Stimulated activated CD4-positive, alpha-beta T cell treated with anti-CD3 and anti-CD28 coated beads, Interleukin-1b, Interleukin-23, amount 100 ng/mL, for 4 hours (primary cell): ENCODE measurements around the gene B4GALNT1.
"Not testable (repeated sequence)": the region's sequence is repeated elsewhere in the genome, so short reads cannot be mapped to it uniquely, and the experiment has no call there.

Source experiments
- DNase-seq, 2 donors: peaks; one replicate each; pipeline ENCODE4 v3.0.0-alpha.2; 2020; ENCODE audit warnings: low read depth in 2 of 2

The B4GALNT1 gene

DNA sequence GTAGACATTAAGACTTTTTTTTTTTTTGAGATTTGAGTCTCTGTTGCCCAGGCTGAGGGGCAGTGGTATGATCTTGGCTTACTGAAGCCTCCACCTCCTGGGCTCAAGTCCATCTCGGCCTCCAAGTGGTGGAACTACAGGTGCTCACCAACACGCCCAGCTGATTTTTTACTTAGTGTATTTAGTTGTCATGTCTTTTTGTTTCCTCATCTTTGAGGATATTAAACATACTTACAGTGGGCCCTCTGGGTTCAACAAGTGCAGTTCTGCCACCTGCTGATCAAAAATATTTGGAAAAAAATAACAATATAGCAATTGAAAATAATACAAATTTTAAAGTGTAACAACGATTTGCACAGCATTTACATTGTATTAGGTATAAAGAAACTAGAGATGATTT is 4.4 kb upstream of the B4GALNT1 start:
- DNase-seq = no peak

- not testable (repeated sequence) for DNase-seq
Observed at GRCh38 chr12:57636731-57637130, 3.7 kb upstream of the B4GALNT1 start.

DNA sequence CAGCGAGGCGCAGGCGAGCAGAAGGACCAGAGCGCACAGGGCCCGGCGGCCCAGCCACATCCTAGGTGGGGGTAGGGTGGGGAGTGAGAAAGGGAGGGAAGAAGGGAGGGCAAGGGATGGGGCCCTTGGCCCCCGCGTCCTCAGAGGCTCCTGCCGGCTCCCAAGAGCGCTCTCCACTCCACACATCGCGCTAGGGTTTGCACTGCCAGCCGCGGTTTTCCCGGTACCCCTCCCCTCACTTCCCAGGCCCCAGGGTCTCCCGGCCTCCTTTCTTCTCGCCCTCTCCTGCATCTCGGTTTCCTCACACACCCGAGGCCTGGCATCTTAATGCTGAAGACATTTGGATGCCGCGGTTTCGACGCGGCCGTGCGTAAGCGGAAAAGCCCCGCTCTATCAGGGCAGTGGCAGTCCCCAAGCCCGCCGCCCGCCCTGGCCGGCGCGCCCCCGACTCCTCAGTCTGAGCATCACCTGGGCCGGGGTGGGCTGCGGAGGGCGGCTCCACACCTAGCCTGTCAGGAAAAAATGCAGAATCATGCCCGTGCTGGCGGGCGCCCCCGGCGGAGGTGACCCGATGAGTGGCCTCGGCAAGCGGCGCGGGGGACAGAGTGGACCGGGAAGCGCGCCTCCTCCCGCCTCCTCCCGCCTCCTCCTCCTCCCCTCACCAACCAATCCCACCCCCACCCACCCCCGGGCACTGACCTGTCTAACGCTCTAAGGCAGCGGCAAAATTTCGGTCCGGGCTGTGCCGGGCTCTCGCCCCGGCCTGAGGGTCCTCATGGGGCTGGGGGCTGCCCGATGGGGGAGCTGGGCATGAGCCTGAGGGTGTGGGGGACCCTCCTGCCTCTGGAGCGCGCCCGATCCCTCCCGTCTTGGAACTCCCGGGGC is 686 bp downstream of the B4GALNT1 start:
- DNase-seq = no peak

DNA sequence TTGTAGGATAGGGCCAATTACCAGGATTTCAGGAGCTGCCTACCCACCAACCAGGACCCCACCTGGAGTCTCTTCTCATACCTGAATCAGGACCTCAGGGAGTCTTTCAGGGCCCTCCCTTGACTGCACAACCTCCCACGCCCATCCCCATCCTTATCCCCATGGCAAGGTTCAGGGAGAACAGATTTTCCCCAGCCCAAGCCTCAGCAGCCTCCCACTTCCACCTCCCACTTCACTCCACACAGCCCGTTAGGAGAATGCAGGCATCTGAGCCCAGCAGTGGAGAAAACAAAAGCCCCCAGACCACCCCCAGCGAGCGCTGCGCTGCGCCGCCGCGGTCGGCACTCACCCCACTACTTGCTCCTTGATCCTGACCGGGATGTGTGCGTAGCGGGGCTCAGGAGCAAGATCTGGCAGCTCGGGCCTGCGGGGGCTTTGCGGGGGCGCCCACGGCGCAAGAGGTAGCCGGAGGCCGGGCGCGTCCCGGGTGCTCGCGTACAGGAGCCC is 1.4 kb downstream of the B4GALNT1 start:
- no peak for DNase-seq

- DNase-seq = no peak
Observed at GRCh38 chr12:57630891-57631433, 2.0 kb downstream of the B4GALNT1 start.

DNA sequence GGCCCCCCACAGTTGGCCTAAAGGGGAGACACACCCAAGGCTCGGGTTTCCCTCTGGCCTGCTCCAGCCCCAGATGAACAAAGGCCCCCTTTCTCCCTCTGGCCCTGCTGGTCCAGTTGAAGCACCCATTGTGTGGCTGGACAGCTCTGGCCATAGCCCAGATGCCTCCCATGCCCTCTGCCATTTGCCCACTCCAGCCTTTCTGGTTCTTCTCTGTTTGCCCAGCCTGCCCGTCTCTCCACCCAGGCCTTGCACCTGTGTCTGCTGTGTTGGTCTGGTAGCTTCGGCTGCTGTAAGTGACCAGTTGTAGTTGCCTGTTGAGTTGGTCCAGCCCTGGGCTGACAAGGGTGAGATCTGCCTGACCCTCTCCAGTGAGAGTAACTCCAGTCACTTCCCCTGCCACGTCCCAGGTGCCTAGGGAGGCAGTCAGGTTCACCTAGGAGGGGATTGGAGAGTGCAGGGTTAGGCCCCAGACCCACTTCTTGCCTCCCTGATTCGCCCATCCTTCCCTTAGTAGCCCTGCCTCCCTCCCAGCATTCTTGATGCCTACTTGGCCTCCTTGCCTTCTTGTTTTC is 3.0 kb downstream of the B4GALNT1 start:
- no peak for DNase-seq

DNA sequence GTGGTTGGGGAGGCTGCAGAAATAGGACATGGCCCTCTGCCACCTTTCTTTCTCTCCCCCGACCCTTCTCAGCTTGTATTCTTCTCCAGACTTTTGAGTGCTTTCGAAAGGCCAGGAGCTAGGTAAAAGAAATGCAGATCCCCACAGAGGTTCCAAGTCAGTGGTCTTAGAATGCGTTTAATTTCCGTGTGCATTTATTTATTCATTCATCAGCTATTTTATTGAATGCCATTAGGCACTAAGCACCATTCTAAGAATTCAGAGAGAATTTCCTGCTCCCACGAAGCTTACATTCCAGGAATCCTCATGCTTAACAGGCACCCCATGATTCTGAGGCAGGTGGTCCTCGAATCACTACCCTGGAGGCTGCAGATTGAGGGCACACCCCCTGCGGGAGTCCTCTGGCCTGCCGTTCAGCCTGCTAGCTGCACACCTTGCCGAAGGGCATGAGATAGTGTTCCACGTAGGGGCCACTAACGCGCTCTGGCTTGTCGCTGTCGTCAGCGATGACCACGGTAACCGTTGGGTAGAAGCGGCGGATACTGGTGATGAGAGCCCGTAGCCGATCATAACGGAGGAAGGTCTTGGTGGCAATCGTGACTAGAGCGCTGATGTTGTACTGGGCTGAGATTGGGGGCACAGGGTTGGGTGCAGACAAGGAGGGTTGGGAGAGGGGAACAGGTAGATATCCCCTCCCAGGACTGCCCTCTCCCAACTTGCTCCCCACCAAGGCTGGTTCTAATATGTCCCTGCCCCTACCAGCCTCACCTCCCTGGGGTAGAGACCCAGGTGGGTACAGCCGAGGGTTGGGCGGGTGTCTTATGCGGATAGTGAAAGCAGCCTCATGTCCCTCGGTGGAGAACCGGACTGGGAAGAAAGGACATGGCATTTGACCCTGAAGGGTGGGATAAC is 4.5 kb downstream of the B4GALNT1 start:
- no peak for DNase-seq

GRCh38 chr12:57627501-57628279 is 5.3 kb downstream of the B4GALNT1 start:
- no peak for DNase-seq

DNA sequence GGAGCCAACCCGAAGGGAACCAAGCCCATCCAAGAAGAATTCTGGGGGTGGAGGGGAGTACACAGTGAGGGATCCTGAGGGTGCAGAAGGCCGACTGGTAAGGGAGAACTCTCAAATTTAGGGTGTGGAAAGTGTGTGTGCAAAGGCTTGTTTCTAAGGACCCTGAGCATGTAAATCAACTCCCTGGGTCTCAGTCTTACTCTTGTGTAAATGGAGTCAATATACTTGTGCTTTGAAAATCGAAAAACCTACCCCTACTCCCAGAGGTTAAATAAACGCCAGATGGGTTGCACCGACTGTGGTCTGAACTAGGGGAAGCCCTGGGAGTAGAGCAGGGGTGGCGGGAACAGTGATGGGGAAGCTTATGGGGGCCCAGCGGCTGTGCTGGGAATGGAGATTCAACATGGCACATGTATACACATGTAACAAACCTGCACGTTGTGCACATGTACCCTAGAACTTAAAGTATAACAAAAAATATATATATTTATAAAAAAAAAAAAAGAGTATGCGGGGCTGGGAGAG is 6.0 kb downstream of the B4GALNT1 start:
- DNase-seq = no peak

- DNase-seq = no peak
Observed at GRCh38 chr12:57626111-57626920, 6.7 kb downstream of the B4GALNT1 start.

DNA sequence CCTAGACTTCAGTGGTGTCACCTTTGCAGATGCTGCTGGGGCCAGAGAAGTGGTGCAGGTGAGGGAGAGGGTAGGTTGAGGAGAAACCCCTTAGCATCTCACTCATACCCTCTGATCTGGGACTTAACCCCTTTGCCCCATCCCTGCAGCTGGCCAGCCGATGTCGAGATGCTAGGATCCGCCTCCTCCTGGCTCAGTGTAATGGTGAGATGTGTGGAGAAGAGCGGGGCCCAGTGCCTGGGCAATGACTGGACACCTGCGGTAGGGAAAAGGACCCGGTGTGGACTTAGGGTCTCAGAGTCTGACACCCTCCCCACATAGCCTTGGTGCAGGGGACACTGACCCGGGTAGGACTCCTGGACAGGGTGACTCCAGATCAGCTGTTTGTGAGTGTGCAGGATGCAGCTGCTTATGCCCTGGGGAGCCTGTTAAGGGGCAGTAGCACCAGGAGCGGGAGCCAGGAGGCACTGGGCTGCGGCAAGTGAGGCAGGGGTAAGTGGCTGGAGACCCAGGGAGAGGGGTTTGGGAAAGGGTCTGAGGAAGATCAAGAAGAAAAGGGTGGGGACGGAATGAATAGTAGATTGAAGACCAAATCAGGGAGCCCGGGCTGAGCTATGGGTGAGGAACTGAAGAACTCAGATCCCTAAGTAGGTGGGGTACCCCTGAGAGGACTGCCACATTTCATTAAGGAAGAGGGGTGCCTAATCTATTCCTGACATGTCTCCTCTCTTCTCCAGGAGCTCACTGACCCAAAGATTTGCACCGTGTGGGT is 7.6 kb downstream of the B4GALNT1 start:
- DNase-seq = no peak

- no peak for DNase-seq
Observed at GRCh38 chr12:57624441-57625220, 8.4 kb downstream of the B4GALNT1 start.

- no peak for DNase-seq
Observed at GRCh38 chr12:57623811-57624390, 9.1 kb downstream of the B4GALNT1 start.

GRCh38 chr12:57623385-57623784 is 9.6 kb downstream of the B4GALNT1 start:
- DNase-seq = no peak

DNA sequence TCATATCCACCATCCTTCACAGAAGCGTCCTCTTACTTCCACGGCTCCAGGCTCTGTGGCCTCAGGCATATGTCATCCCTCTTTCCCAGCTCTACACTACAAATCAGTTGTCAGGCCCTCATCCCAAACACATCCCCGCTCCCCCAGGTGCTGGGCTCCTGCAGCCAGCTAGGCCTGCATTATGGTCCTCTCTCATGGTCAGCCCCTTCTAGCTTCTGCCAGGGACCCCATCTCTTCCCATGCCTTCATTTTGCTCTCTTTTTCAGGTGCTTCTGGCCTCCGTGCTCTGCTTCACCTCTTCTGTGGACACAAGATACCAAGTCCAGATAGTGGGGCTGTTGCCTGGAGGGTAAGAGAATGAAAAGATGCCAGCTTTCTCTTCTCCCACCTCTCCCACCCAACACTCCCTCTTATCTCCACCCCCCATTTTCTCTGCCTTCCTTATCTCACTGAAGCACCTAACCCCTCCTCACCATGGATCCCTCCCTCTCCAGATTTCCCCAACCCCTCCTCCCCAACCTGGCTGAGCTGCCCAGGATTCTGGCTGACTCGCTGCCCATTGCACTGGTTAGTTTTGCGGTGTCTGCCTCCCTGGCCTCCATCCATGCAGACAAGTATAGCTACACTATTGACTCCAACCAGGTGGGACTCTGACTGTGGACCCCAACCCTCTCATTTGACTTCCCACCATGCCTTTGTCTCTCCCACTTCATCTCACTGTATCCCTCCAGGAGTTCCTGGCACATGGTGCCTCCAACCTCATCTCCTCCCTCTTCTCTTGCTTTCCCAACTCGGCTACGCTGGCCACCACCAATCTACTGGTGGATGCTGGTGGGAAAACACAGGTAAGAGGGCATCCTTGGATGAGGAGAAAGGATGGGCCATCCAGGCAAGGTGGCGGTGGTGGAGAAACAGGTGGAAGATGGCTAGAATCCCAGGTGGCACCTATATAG is 10.4 kb downstream of the B4GALNT1 start:
- DNase-seq = no peak

GRCh38 chr12:57621497-57622292 is 11.3 kb downstream of the B4GALNT1 start:
- peak; percentile 54 to 63 for DNase-seq
